ENCODE measurements around the gene DYNLRB1. TPM values are rescaled to one million over a fixed set of nuclear protein-coding genes. Genes with fewer than 3 reads are reported as not detected.

Gene DYNLRB1
- total and polyA plus RNA-seq, 9 donors: 67.9 to 133 (median 124) TPM

GRCh38 chr20:34540596-34541263 is 24.5 kb downstream of the DYNLRB1 start:
- peaks cover 4% of the 10 kb centered on the region for H3K4me1 ChIP-seq (ENCODE audit: control insufficient read depth, insufficient read depth, low read length)
- no peaks in the 10 kb centered on the region for H3K9me3 ChIP-seq (replicated peaks; ENCODE audit: control insufficient read depth, low read depth, low read length)
- no peak overlapping the region for H3K27ac ChIP-seq (ENCODE audit: low read length)
- 86% methylated on average over 11 of the region's 15 CpGs for WGBS (ENCODE audit: insufficient coverage)
- DNase-seq: no peak
- peaks cover 61% of the 10 kb centered on the region for H3K36me3 ChIP-seq (ENCODE audit: control insufficient read depth, insufficient read depth, low read length)
- H3K4me3 ChIP-seq (ENCODE audit: low read length): no peak overlapping the region
- H3K27me3 ChIP-seq (ENCODE audit: control insufficient read depth, insufficient read depth, low read length): no peaks in the 10 kb centered on the region

GRCh38 chr20:34541264-34541901 is 25.2 kb downstream of the DYNLRB1 start:
- Histone ChIP-seq H3K27ac (ENCODE audit: low read length) (no peak overlapping the region), H3K9me3 (replicated peaks; ENCODE audit: control insufficient read depth, low read depth, low read length) (no peaks in the 10 kb centered on the region), H3K4me1 (ENCODE audit: control insufficient read depth, insufficient read depth, low read length) (peaks cover 4% of the 10 kb centered on the region), H3K4me3 (ENCODE audit: low read length) (no peak overlapping the region), H3K36me3 (ENCODE audit: control insufficient read depth, insufficient read depth, low read length) (peaks cover 55% of the 10 kb centered on the region), H3K27me3 (ENCODE audit: control insufficient read depth, insufficient read depth, low read length) (no peaks in the 10 kb centered on the region)
- no peak for DNase-seq
- 79% methylated on average over 10 of the region's 13 CpGs for WGBS (ENCODE audit: insufficient coverage)

GRCh38 chr20:34541917-34542316 is 25.7 kb downstream of the DYNLRB1 start:
- Histone ChIP-seq H3K27ac (ENCODE audit: low read length) (no peak overlapping the region), H3K4me3 (ENCODE audit: low read length) (no peak overlapping the region), H3K36me3 (ENCODE audit: control insufficient read depth, insufficient read depth, low read length) (peaks cover 50% of the 10 kb centered on the region), H3K27me3 (ENCODE audit: control insufficient read depth, insufficient read depth, low read length) (no peaks in the 10 kb centered on the region), H3K4me1 (ENCODE audit: control insufficient read depth, insufficient read depth, low read length) (peaks cover 4% of the 10 kb centered on the region), H3K9me3 (replicated peaks; ENCODE audit: control insufficient read depth, low read depth, low read length) (no peaks in the 10 kb centered on the region)
- WGBS (ENCODE audit: insufficient coverage): 77% methylated on average over 10 of the region's 16 CpGs
- DNase-seq: no peak

- peaks cover 46% of the 10 kb centered on the region for H3K36me3 ChIP-seq (ENCODE audit: control insufficient read depth, insufficient read depth, low read length)
- H3K9me3 ChIP-seq (replicated peaks; ENCODE audit: control insufficient read depth, low read depth, low read length): no peaks in the 10 kb centered on the region
- H3K27me3 ChIP-seq (ENCODE audit: control insufficient read depth, insufficient read depth, low read length): no peaks in the 10 kb centered on the region
- whole genome bisulfite sequencing (ENCODE audit: insufficient coverage): 93% methylated on average over 5 of the region's 6 CpGs
- H3K27ac ChIP-seq (ENCODE audit: low read length): no peak overlapping the region
- H3K4me3 ChIP-seq (ENCODE audit: low read length): no peak overlapping the region
- no peak for DNase-seq
- peaks cover 4% of the 10 kb centered on the region for H3K4me1 ChIP-seq (ENCODE audit: control insufficient read depth, insufficient read depth, low read length)
Observed at GRCh38 chr20:34542439-34542838, 26.2 kb downstream of the DYNLRB1 start.

- no peaks in the 10 kb centered on the region for H3K9me3 ChIP-seq (replicated peaks; ENCODE audit: control insufficient read depth, low read depth, low read length)
- H3K27me3 ChIP-seq (ENCODE audit: control insufficient read depth, insufficient read depth, low read length): no peaks in the 10 kb centered on the region
- DNase-seq: no peak
- H3K4me1 ChIP-seq (ENCODE audit: control insufficient read depth, insufficient read depth, low read length): peaks cover 4% of the 10 kb centered on the region
- H3K27ac ChIP-seq (ENCODE audit: low read length): no peak overlapping the region
- peaks cover 36% of the 10 kb centered on the region for H3K36me3 ChIP-seq (ENCODE audit: control insufficient read depth, insufficient read depth, low read length)
- 24% methylated on average over 8 of the region's 12 CpGs for WGBS (ENCODE audit: insufficient coverage)
- no peak overlapping the region for H3K4me3 ChIP-seq (ENCODE audit: low read length)
Observed at GRCh38 chr20:34543463-34544056, 27.3 kb downstream of the DYNLRB1 start.

GRCh38 chr20:34544109-34544796 is 28.0 kb downstream of the DYNLRB1 start:
- Histone ChIP-seq H3K9me3 (replicated peaks; ENCODE audit: control insufficient read depth, low read depth, low read length) (no peaks in the 10 kb centered on the region), H3K27me3 (ENCODE audit: control insufficient read depth, insufficient read depth, low read length) (no peaks in the 10 kb centered on the region), H3K4me1 (ENCODE audit: control insufficient read depth, insufficient read depth, low read length) (peaks cover 4% of the 10 kb centered on the region), H3K4me3 (ENCODE audit: low read length) (peak overlapping the region; percentile 17), H3K36me3 (ENCODE audit: control insufficient read depth, insufficient read depth, low read length) (peaks cover 29% of the 10 kb centered on the region), H3K27ac (ENCODE audit: low read length) (no peak overlapping the region)
- DNase-seq: no peak
- WGBS (ENCODE audit: insufficient coverage): 4% methylated on average over 15 of the region's 19 CpGs

- H3K36me3 ChIP-seq (ENCODE audit: control insufficient read depth, insufficient read depth, low read length): peaks cover 6% of the 10 kb centered on the region
- no peak overlapping the region for H3K4me3 ChIP-seq (ENCODE audit: low read length)
- H3K9me3 ChIP-seq (replicated peaks; ENCODE audit: control insufficient read depth, low read depth, low read length): no peaks in the 10 kb centered on the region
- peaks cover 4% of the 10 kb centered on the region for H3K4me1 ChIP-seq (ENCODE audit: control insufficient read depth, insufficient read depth, low read length)
- no peaks in the 10 kb centered on the region for H3K27me3 ChIP-seq (ENCODE audit: control insufficient read depth, insufficient read depth, low read length)
- 68% methylated on average over 11 of the region's 11 CpGs for whole genome bisulfite sequencing (ENCODE audit: insufficient coverage)
- DNase-seq: no peak
- no peak overlapping the region for H3K27ac ChIP-seq (ENCODE audit: low read length)
Observed at GRCh38 chr20:34546751-34547181, 30.5 kb downstream of the DYNLRB1 start.

GRCh38 chr20:34547844-34548613 is 31.8 kb downstream of the DYNLRB1 start:
- Histone ChIP-seq H3K27ac (ENCODE audit: low read length) (no peak overlapping the region), H3K9me3 (replicated peaks; ENCODE audit: control insufficient read depth, low read depth, low read length) (no peaks in the 10 kb centered on the region), H3K27me3 (ENCODE audit: control insufficient read depth, insufficient read depth, low read length) (no peaks in the 10 kb centered on the region), H3K4me1 (ENCODE audit: control insufficient read depth, insufficient read depth, low read length) (peaks cover 4% of the 10 kb centered on the region), H3K36me3 (ENCODE audit: control insufficient read depth, insufficient read depth, low read length) (no peaks in the 10 kb centered on the region), H3K4me3 (ENCODE audit: low read length) (no peak overlapping the region)
- DNase-seq: no peak
- WGBS (ENCODE audit: insufficient coverage): 89% methylated on average over 22 of the region's 22 CpGs

- 36% methylated on average over 13 of the region's 20 CpGs for WGBS (ENCODE audit: insufficient coverage)
- Histone ChIP-seq H3K4me1 (ENCODE audit: control insufficient read depth, insufficient read depth, low read length) (peaks cover 3% of the 10 kb centered on the region), H3K36me3 (ENCODE audit: control insufficient read depth, insufficient read depth, low read length) (no peaks in the 10 kb centered on the region), H3K4me3 (ENCODE audit: low read length) (no peak overlapping the region), H3K27ac (ENCODE audit: low read length) (no peak overlapping the region), H3K9me3 (replicated peaks; ENCODE audit: control insufficient read depth, low read depth, low read length) (no peaks in the 10 kb centered on the region), H3K27me3 (ENCODE audit: control insufficient read depth, insufficient read depth, low read length) (no peaks in the 10 kb centered on the region)
- no peak for DNase-seq
Observed at GRCh38 chr20:34549291-34549928, 33.2 kb downstream of the DYNLRB1 start.

Data from muscle of leg (tissue), 11 donors.